GM21528 (cell line): ENCODE data around the gene SH2D3A.
A peak's percentile ranks its signal among the peaks of the same experiment; 100 is the strongest.

Source experiments
- ATAC-seq: cut with Tn5 transposase; IDR thresholded peaks from one replicate; pipeline ENCODE4 v1.9.1; 2021; ENCODE audit warnings: mild to moderate bottlenecking, moderate library complexity; ENCODE audit not compliant: unreplicated experiment, low FRiP score

Gene SH2D3A

GRCh38 chr19:6723738-6724137 lies 43.5 kb downstream of the SH2D3A start:
- no peak for ATAC-seq

GRCh38 chr19:6723108-6723618 lies 44.1 kb downstream of the SH2D3A start:
- no peak for ATAC-seq

DNA sequence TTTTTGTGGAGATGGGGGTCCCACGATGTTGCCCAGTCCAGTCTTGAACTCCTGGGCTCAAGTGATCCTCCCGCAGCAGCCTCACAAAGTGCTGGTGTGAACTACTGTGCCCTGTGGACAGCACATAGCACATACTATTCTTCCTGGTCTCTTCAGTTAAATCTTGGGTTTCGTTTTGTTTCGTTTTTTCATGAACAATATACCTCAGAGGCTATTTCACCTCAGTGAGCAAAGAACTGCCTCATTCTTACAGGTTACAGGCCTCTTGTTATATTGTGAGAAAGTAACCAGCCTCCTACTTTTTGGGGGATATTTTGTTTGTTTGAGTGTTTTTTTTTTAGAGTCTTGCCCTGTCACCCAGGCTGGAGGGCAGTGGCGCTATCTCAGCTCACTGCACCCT lies 45.5 kb downstream of the SH2D3A start:
- ATAC-seq, result peak; percentile 47

DNA sequence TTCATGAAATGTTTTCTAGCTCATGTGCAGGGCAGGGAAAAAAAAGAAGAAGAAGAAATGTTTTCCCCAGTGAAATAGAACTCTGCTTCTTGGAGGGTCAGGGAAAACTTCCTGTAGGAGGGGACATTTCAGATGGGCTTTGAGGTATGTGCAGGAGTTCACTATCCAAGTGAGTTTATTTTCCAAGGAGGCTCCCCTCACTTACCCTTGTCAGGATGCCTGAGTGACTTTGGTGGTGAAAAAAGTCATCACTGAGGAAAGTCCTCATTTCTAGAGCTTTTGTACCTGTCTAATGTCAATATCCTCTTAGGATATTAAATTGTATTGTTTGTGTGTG lies 46.1 kb downstream of the SH2D3A start:
- ATAC-seq, result no peak

DNA sequence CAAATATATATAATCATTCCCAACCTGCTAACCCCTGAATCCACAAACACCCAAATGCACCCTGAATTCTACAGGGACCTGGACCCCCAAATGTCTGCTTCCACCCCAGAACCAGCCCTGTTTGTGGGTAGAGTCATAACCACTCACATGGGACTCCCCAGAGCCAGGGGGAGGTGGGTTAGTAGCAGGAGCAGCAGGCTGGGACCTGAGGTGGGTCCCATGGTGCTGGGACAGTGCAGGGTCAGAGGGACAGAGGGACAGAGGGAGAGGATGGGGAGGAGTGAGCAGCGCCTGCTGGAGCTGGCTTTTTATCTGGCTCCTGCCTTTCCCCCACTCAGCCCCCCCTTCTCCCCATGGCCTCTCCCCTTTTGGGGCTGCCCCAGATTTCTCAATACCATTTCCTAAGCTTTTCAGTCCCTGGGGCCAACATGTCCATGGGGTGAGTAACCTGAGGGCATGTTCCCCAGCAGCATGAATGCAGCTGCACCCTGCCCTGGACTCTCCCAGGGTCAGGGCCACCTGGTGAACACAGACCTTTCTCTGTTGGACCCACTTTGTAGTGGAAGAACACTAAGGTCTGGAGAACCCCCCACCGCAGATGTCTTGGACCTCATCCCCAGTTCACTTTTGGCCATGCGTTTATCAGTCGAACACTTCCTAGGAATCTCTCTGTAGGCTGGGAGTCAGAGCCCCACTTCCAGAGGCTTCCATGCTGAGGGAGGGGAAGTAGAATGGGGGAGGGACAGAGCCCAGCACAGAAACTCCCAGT lies 46.7 kb downstream of the SH2D3A start, which contains the start of gene C3:
TSS of gene C3 (minus strand) at position 282 of the 769 bp plus-strand sequence. CDS start at position 221, 61 bp downstream.
- ATAC-seq, result no peak

- ATAC-seq, result no peak
Measured at GRCh38 chr19:6719992-6720368, 47.3 kb downstream of the SH2D3A start.

- ATAC-seq, result no peak
Measured at GRCh38 chr19:6719540-6719861, 47.7 kb downstream of the SH2D3A start.

DNA sequence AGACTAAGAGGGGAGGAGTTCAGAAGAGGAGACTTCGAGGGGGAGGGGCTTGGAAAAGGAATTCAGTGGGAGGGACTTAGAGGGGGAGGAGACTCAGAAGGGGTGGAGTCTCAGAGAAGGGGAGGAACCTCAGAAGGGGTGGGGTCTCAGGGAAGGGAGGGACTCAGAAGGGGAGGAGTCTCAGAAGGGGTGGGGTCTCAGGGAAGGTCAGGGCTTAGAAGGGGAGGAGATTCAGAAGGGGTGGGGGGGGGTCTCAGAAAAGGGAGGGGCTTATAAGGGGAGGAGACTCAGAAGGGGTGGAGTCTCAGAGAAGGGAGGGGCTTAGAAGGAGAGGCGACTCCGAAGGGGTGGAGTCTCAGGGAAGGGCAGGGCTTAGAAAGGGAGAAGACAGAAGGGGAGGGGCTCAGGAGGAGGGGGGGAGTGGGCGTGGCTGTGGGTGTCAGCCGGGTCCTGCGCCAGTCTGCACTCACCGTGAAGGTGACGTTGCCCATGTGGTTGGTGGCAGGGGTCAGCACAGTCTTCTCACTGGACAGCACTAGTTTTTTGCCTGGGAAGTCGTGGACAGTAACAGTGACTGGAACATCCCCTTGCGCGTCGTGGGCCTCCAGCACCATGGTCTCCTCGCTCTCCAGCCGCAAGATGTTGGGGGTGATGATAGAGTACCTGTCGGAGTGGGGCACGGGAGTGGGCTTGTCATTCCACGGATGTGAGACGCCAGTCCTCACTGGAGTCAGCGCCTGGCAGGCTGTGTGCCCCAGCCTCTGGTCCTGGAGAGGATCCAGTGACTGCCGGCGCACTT lies 48.3 kb downstream of the SH2D3A start:
- ATAC-seq, result no peak

GRCh38 chr19:6718111-6718740 lies 49.0 kb downstream of the SH2D3A start:
- no peak for ATAC-seq

- no peak for ATAC-seq
Measured at GRCh38 chr19:6717441-6717971, 49.7 kb downstream of the SH2D3A start.

DNA sequence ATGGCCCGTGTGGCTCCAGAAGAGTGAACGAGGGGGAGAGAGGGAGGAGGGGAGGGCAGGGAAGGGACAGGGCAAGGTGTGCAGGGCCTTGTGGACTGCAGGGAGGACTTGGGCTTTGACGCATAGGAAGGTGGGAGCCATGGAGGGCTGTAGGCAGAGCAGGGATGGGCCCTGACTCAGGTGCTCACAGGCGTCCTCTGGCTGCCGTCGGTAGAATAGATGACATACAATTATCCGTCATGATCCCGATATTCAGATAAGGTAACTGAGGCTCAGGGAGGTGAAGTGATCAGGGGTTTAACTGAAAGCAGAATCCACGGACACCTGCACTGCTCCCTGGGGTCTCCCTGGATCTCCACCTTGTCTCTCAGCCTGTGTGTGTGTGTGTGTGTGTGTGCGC lies 50.2 kb downstream of the SH2D3A start:
- ATAC-seq, result no peak

DNA sequence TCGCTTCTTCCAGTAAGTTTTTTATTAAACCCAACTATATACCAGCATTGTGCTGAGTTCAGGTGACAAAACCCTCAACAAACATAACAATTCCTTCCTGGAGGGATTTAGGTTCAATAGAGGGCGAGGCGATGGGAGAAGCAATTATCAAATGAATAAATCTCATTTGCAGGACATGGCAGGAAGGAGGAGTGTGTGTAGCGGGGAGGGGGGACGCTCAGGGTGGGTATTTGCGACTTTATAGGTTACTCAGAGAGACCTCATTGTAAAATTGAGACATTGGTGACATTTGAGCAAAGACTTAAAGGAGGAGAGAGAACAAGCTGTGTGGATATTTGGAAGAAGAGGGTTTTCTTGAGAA lies 50.6 kb downstream of the SH2D3A start:
- no peak for ATAC-seq

DNA sequence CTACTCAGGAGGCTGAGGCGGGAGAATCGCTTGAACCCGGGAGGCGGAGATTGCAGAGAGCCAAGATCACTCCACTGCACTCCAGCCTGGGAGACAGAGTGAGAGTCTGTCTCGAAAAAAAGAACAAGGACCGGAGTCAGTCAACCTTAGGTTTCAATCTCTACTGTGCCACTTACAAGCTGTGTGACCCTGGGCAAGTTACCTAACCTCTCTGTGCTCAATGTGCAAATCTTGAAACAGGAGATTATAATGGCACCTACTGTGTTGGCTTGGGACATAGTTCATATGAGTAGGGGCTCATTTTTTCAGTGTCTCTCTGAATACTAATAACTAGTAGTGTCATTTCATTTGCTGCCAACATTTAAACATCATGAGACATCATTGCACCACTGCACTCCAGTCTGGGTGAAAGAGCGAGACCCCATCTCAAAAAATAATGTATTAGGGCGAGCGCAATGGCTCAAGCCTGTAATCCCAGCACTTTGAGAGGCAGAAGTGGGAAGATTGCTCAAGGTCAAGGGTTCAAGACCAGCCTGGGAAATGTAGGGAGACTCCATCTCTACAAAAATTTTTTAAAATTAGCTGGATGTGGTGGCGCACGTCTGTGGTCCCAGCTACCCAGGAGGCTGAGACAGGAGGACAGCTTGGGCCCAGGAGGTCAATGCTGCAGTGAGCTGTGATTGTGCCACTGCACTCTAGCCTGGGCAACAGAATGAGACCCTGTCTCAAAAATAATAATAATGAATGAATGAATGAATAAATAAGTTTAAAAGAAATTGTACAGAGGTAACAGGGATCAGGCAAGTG lies 52.3 kb downstream of the SH2D3A start:
- ATAC-seq, result no peak

GRCh38 chr19:6713773-6714692 lies 53.2 kb downstream of the SH2D3A start:
- ATAC-seq, result no peak

- no peak for ATAC-seq
Measured at GRCh38 chr19:6712692-6713670, 54.3 kb downstream of the SH2D3A start.

GRCh38 chr19:6712231-6712630 lies 55.0 kb downstream of the SH2D3A start:
- ATAC-seq, result no peak

GRCh38 chr19:6711605-6712004 lies 55.6 kb downstream of the SH2D3A start:
- ATAC-seq, result no peak

DNA sequence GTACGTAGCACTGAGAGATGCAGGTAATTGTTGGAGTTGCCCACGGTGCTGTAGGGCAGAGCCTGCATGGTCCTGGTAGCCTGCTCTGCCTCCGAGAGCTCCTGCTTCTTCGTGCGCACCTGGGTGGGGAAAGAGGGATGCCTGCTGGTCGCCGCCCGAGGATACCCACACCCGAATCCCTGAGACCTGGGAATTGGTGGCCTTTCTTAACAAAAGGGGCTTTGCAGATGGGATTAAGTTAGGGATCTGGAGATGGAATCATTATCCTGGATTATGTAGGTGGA lies 56.2 kb downstream of the SH2D3A start:
- no peak for ATAC-seq
